Hepatocyte (in vitro differentiated cells): ENCODE measurements around the gene DTD1. TPM values are rescaled to one million over a fixed set of nuclear protein-coding genes. Genes with fewer than 3 reads are reported as not detected.

Experiments used
- DNase-seq: peaks from one replicate; pipeline ENCODE4 v3.0.0-alpha.2; 2016; ENCODE audit warnings: low spot score
- H2AFZ ChIP-seq: fragments of 200-600 bp; sonication (generic); 2 replicates; pipeline ENCODE4 v1.6.0; 2016; ENCODE audit warnings: antibody characterized with exemption, mild to moderate bottlenecking
- H3K27ac ChIP-seq: fragments of 200-600 bp; sonication (generic); 2 replicates; pipeline ENCODE4 v1.5.1; 2016; ENCODE audit warnings: mild to moderate bottlenecking
- H3K27me3 ChIP-seq: fragments of 200-600 bp; sonication (generic); 2 replicates; pipeline ENCODE4 v1.6.1; 2016
- H3K36me3 ChIP-seq: fragments of 200-600 bp; sonication (generic); replicated peaks from 2 replicates; pipeline ENCODE4 v1.5.1; 2016; ENCODE audit warnings: low read depth; ENCODE audit not compliant: insufficient read depth
- H3K4me1 ChIP-seq: fragments of 200-600 bp; sonication (generic); 2 replicates; pipeline ENCODE4 v1.5.1; 2016; ENCODE audit warnings: mild to moderate bottlenecking, moderate library complexity; ENCODE audit not compliant: insufficient read depth
- H3K4me2 ChIP-seq: fragments of 200-600 bp; sonication (generic); 2 replicates; pipeline ENCODE4 v1.6.0; 2016
- H3K4me3 ChIP-seq: fragments of 200-600 bp; sonication (generic); 2 replicates; pipeline ENCODE4 v1.5.1; 2016; ENCODE audit warnings: mild to moderate bottlenecking
- H3K79me2 ChIP-seq: fragments of 200-600 bp; sonication (generic); 2 replicates; pipeline ENCODE4 v1.6.0; 2017; ENCODE audit warnings: mild to moderate bottlenecking
- H3K9me2 ChIP-seq: fragments of 200-600 bp; sonication (generic); replicated peaks from 2 replicates; pipeline ENCODE4 v1.6.0; 2017; ENCODE audit warnings: mild to moderate bottlenecking; ENCODE audit not compliant: insufficient read depth
- H3K9me3 ChIP-seq: fragments of 200-600 bp; sonication (generic); 2 replicates; pipeline ENCODE4 v1.5.1; 2016; ENCODE audit warnings: low read depth, mild to moderate bottlenecking
- H4K20me1 ChIP-seq: fragments of 200-600 bp; sonication (generic); 2 replicates; pipeline ENCODE4 v1.6.0; 2016; ENCODE audit warnings: mild to moderate bottlenecking; ENCODE audit not compliant: insufficient read depth, poor library complexity, severe bottlenecking
- CTCF ChIP-seq: fragments of 200-600 bp; sonication (generic); IDR thresholded peaks from 2 replicates; pipeline ENCODE4 v1.5.1; 2016; ENCODE audit warnings: antibody characterized with exemption, mild to moderate bottlenecking; ENCODE audit not compliant: poor library complexity
- EZH2 ChIP-seq: fragments of 200-600 bp; sonication (generic); IDR thresholded peaks from 2 replicates; pipeline ENCODE4 v1.6.1; 2016; ENCODE audit warnings: antibody characterized with exemption, mild to moderate bottlenecking, borderline replicate concordance
- EZH2phosphoT487 ChIP-seq: fragments of 200-600 bp; sonication (generic); IDR thresholded peaks from one replicate; pipeline ENCODE4 v1.6.1; 2018; ENCODE audit warnings: antibody characterized with exemption, mild to moderate bottlenecking, low read depth, moderate library complexity; ENCODE audit not compliant: unreplicated experiment, severe bottlenecking
- WGBS: methylation state at CpG from one replicate; pipeline ENCODE4 v1.1.6; 2016; ENCODE audit warnings: low lambda C conversion rate; ENCODE audit errors: missing lambda C conversion rate; 5-methylcytosine and 5-hydroxymethylcytosine counted together
- polyA plus RNA-seq: library from polyadenylated mRNA; unstranded; fragments of >200 nt; fragmentation: Nextera tagmentation; extraction: Ambion mirVana; gene quantifications from 2 replicates; pipeline ENCODE4 v1.2.1, GENCODE V29; 2016
- total RNA-seq: library from RNA; depleted of rRNA; stranded (reverse); fragments of >200 nt; gene quantifications from 2 replicates; pipeline ENCODE4 v1.2.3, GENCODE V29; 2014

The DTD1 gene
- total and polyA plus RNA-seq, 2 experiments from 2014 or later: 30.1 to 40.1 TPM

DNA sequence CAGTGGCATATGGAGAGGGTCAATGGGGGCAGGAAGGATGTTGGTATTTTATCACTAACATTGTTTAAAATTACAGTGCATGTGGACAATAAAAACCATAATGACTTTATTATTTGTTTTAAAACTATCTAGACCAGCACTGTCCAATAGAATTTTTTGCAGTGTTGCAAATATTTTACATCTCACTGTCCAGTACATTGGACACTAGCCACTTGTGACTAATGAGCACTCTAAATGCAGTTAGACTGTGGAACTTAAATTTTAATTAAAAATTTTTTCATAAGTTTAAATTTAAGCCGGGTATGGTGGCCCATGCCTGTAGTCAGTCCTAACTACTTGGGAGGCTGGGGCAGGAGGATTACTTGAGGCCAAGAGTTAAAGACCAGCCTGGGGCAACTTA lies 101.7 kb downstream of the DTD1 start:
- WGBS: 93% methylated on average over 1 of the region's 1 CpG
- Histone ChIP-seq H3K4me2 (no peak overlapping the region), H3K9me3 (peaks cover 4% of the 10 kb centered on the region)

GRCh38 chr20:18692447-18692846 lies 104.6 kb downstream of the DTD1 start:
- Histone ChIP-seq H3K27ac (no peak overlapping the region), H4K20me1 (no peaks in the 10 kb centered on the region), H2AFZ (no peak overlapping the region), H3K9me3 (peaks cover 4% of the 10 kb centered on the region), H3K4me2 (no peak overlapping the region), H3K36me3 (no peaks in the 10 kb centered on the region), H3K79me2 (no peaks in the 10 kb centered on the region), H3K4me3 (no peak overlapping the region), H3K27me3 (no peaks in the 10 kb centered on the region), H3K4me1 (no peaks in the 10 kb centered on the region), H3K9me2 (no peaks in the 10 kb centered on the region)
- no peak for DNase-seq
- whole genome bisulfite sequencing: 68% methylated on average over 1 of the region's 1 CpG
- TF ChIP-seq EZH2phosphoT487 (no peak), CTCF (no peak), EZH2 (no peak)

More for the DNA sequence above, 101.7 kb downstream of the DTD1 start:
- H3K4me1 ChIP-seq: no peaks in the 10 kb centered on the region
- DNase-seq: no peak
- H3K79me2 ChIP-seq: no peaks in the 10 kb centered on the region
- H3K27ac ChIP-seq: no peak overlapping the region
- no peaks in the 10 kb centered on the region for H3K9me2 ChIP-seq
- no peak overlapping the region for H2AFZ ChIP-seq
- H3K36me3 ChIP-seq: no peaks in the 10 kb centered on the region
- no peak overlapping the region for H3K4me3 ChIP-seq
- no peaks in the 10 kb centered on the region for H3K27me3 ChIP-seq
- TF ChIP-seq EZH2phosphoT487 (no peak), EZH2 (no peak), CTCF (no peak)
- H4K20me1 ChIP-seq: no peaks in the 10 kb centered on the region

DNA sequence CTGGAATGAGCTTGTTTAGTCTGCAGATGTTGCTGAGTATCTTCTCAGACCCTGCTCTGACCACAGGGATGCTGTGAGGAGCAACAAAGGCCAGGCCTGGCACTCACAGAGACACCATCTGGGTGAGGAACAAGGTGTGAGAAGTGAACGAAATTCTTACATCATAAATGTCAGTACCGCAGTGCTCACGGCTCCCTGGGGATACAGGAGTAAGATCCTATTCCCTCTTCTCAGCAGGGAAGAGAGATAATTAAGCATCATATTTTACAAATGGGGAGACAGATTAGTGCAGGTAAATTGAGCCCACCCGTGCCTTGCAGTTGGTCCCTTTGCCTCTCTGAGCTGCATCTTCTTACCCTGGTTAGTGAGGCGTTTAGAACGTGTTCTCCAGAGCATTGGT lies 106.2 kb downstream of the DTD1 start:
- H3K27me3 ChIP-seq: no peaks in the 10 kb centered on the region
- no peaks in the 10 kb centered on the region for H4K20me1 ChIP-seq
- no peak overlapping the region for H3K4me2 ChIP-seq
- no peak overlapping the region for H2AFZ ChIP-seq
- H3K9me3 ChIP-seq: peaks cover 4% of the 10 kb centered on the region
- no peaks in the 10 kb centered on the region for H3K36me3 ChIP-seq
- no peaks in the 10 kb centered on the region for H3K79me2 ChIP-seq
- no peak for TF ChIP-seq EZH2phosphoT487
- no peak for TF ChIP-seq EZH2
- no peak for TF ChIP-seq CTCF
- no peaks in the 10 kb centered on the region for H3K4me1 ChIP-seq
- WGBS: 87% methylated on average over 6 of the region's 6 CpGs
- no peak for DNase-seq
- H3K9me2 ChIP-seq: no peaks in the 10 kb centered on the region
- no peak overlapping the region for H3K27ac ChIP-seq
- no peak overlapping the region for H3K4me3 ChIP-seq

- no peaks in the 10 kb centered on the region for H4K20me1 ChIP-seq
- WGBS: 84% methylated on average over 4 of the region's 5 CpGs
- no peak overlapping the region for H3K4me3 ChIP-seq
- H3K79me2 ChIP-seq: no peaks in the 10 kb centered on the region
- no peak overlapping the region for H3K27ac ChIP-seq
- no peak for DNase-seq
- no peaks in the 10 kb centered on the region for H3K36me3 ChIP-seq
- H2AFZ ChIP-seq: no peak overlapping the region
- no peaks in the 10 kb centered on the region for H3K9me2 ChIP-seq
- peaks cover 4% of the 10 kb centered on the region for H3K9me3 ChIP-seq
- TF ChIP-seq EZH2: no peak
- TF ChIP-seq CTCF: no peak
- no peak for TF ChIP-seq EZH2phosphoT487
- no peak overlapping the region for H3K4me2 ChIP-seq
- H3K4me1 ChIP-seq: no peaks in the 10 kb centered on the region
- no peaks in the 10 kb centered on the region for H3K27me3 ChIP-seq
Measured at GRCh38 chr20:18695175-18695574, 107.3 kb downstream of the DTD1 start.
